ENCODE data around the gene CWC22. TPM values are rescaled to one million over a fixed set of nuclear protein-coding genes. Genes with fewer than 3 reads are reported as not detected.
"Not testable (repeated sequence)": the region's sequence is repeated elsewhere in the genome, so short reads cannot be mapped to it uniquely, and the experiment has no call there.

CWC22 gene
- total and polyA plus RNA-seq, 2 experiments from 2014 or later, result 15.2 to 21.2 TPM

- H3K27me3 ChIP-seq, result no peaks in the 10 kb centered on the region
- H3K27ac ChIP-seq, result no peak overlapping the region
- H3K9me3 ChIP-seq (ENCODE audit: low read depth), result no peaks in the 10 kb centered on the region
- H3K4me3 ChIP-seq, result no peak overlapping the region
- peak; percentile 14 to 62 for DNase-seq (ENCODE audit: low read depth in 1 of 2, low spot score in 1 of 2)
- H3K36me3 ChIP-seq, result no peaks in the 10 kb centered on the region
- peaks cover 9% of the 10 kb centered on the region for H3K4me1 ChIP-seq (ENCODE audit: low read depth)
- peak; percentile 31 for TF ChIP-seq CTCF (IDR thresholded peaks at IDR 0.05; ENCODE audit: low read depth, low read length)
These were observed 70.4 kb downstream of the CWC22 start for GRCh38 chr2:179936654-179937053.

GRCh38 chr2:179936141-179936540 is 71.0 kb downstream of the CWC22 start:
- Histone ChIP-seq H3K27ac (no peak overlapping the region), H3K4me3 (no peak overlapping the region), H3K4me1 (ENCODE audit: low read depth) (peaks cover 9% of the 10 kb centered on the region), H3K36me3 (no peaks in the 10 kb centered on the region), H3K27me3 (no peaks in the 10 kb centered on the region), H3K9me3 (ENCODE audit: low read depth) (no peaks in the 10 kb centered on the region)
- no peak for DNase-seq (ENCODE audit: low read depth in 1 of 2, low spot score in 1 of 2)
- TF ChIP-seq CTCF (IDR thresholded peaks at IDR 0.05; ENCODE audit: low read depth, low read length), result no peak

GRCh38 chr2:179932786-179933185 is 74.3 kb downstream of the CWC22 start:
- Histone ChIP-seq H3K9me3 (ENCODE audit: low read depth) (no peaks in the 10 kb centered on the region), H3K27me3 (no peaks in the 10 kb centered on the region), H3K27ac (peak overlapping the region; percentile 12), H3K4me3 (no peak overlapping the region), H3K36me3 (no peaks in the 10 kb centered on the region), H3K4me1 (ENCODE audit: low read depth) (peaks cover 9% of the 10 kb centered on the region)
- TF ChIP-seq CTCF (IDR thresholded peaks at IDR 0.05; ENCODE audit: low read depth, low read length), result no peak
- peak; percentile 4 to 11 for DNase-seq (ENCODE audit: low read depth in 1 of 2, low spot score in 1 of 2)

- no peak overlapping the region for H3K27ac ChIP-seq
- H3K36me3 ChIP-seq, result no peaks in the 10 kb centered on the region
- no peak overlapping the region for H3K4me3 ChIP-seq
- no peaks in the 10 kb centered on the region for H3K27me3 ChIP-seq
- DNase-seq (ENCODE audit: low read depth in 1 of 2, low spot score in 1 of 2), result no peak
- H3K4me1 ChIP-seq (ENCODE audit: low read depth), result peaks cover 9% of the 10 kb centered on the region
- no peak for TF ChIP-seq CTCF (IDR thresholded peaks at IDR 0.05; ENCODE audit: low read depth, low read length)
- H3K9me3 ChIP-seq (ENCODE audit: low read depth), result no peaks in the 10 kb centered on the region
These were observed 75.6 kb downstream of the CWC22 start for GRCh38 chr2:179931502-179931901.

- H3K4me1 ChIP-seq (ENCODE audit: low read depth); H3K36me3 ChIP-seq; H3K4me3 ChIP-seq; H3K27me3 ChIP-seq; H3K9me3 ChIP-seq (ENCODE audit: low read depth); H3K27ac ChIP-seq; DNase-seq (ENCODE audit: low read depth in 1 of 2, low spot score in 1 of 2): not testable (repeated sequence)
These were observed 77.1 kb downstream of the CWC22 start for GRCh38 chr2:179929997-179930396.

- no peak overlapping the region for H3K4me3 ChIP-seq
- no peaks in the 10 kb centered on the region for H3K4me1 ChIP-seq (ENCODE audit: low read depth)
- H3K27me3 ChIP-seq, result no peaks in the 10 kb centered on the region
- no peaks in the 10 kb centered on the region for H3K9me3 ChIP-seq (ENCODE audit: low read depth)
- no peaks in the 10 kb centered on the region for H3K36me3 ChIP-seq
- no peak for DNase-seq (ENCODE audit: low read depth in 1 of 2, low spot score in 1 of 2)
- no peak for TF ChIP-seq CTCF (IDR thresholded peaks at IDR 0.05; ENCODE audit: low read depth, low read length)
- no peak overlapping the region for H3K27ac ChIP-seq
These were observed 80.1 kb downstream of the CWC22 start for GRCh38 chr2:179927041-179927440.
